SK-N-SH treated with all-trans-retinoic acid at 6 μM for 48 hours (cell line): ENCODE results near the gene NT5DC1.

Experiments
- ATAC-seq: fragments of 200-7000 bp; cut with Tn5 transposase; 3 replicates; pipeline ENCODE4 v1.9.1; 2020; ENCODE audit warnings: mild to moderate bottlenecking, moderate library complexity
- ARNTL ChIP-seq: fragments of 450-650 bp; formaldehyde crosslinking; IDR thresholded peaks from 2 replicates; pipeline ENCODE4 v1.5.0; 2020; ENCODE audit warnings: low read depth, mild to moderate bottlenecking, moderate library complexity, borderline replicate concordance
- BACH2 ChIP-seq: fragments of 250-450 bp; sonication (Bioruptor Pico); IDR thresholded peaks from 2 replicates; pipeline ENCODE4 v1.9.0; 2021; ENCODE audit warnings: mild to moderate bottlenecking, borderline replicate concordance
- CREB5 ChIP-seq: fragments of 250-450 bp; sonication (Bioruptor Pico); IDR thresholded peaks from 2 replicates; pipeline ENCODE4 v1.5.1; 2020; ENCODE audit warnings: low read depth, mild to moderate bottlenecking, moderate library complexity
- CSDC2 ChIP-seq: fragments of 250-450 bp; sonication (Bioruptor Pico); IDR thresholded peaks from 2 replicates; pipeline ENCODE4 v1.5.0; 2020; ENCODE audit warnings: mild to moderate bottlenecking, moderate library complexity
- GLIS3 ChIP-seq: fragments of 250-450 bp; sonication (Bioruptor Pico); IDR thresholded peaks from 2 replicates; pipeline ENCODE4 v1.5.0; 2020; ENCODE audit warnings: mild to moderate bottlenecking, moderate library complexity
- ISL1 ChIP-seq: fragments of 250-450 bp; sonication (Bioruptor Pico); IDR thresholded peaks from 2 replicates; pipeline ENCODE4 v2.1.2; 2022; ENCODE audit warnings: mild to moderate bottlenecking, moderate library complexity
- OSR1 ChIP-seq: fragments of 250-450 bp; sonication (Bioruptor Pico); IDR thresholded peaks from 2 replicates; pipeline ENCODE4 v1.8.0; 2022; ENCODE audit warnings: moderate library complexity, mild to moderate bottlenecking, inconsistent platforms
- PPARA ChIP-seq: fragments of 250-450 bp; sonication (Bioruptor Pico); IDR thresholded peaks from 2 replicates; pipeline ENCODE4 v1.5.0; 2020; ENCODE audit warnings: mild to moderate bottlenecking, borderline replicate concordance
- RARB ChIP-seq: fragments of 250-450 bp; sonication (Bioruptor Pico); IDR thresholded peaks from 2 replicates; pipeline ENCODE4 v1.8.0; 2021; ENCODE audit warnings: mild to moderate bottlenecking, moderate library complexity
- SNAI2 ChIP-seq: fragments of 250-450 bp; sonication (Bioruptor Pico); IDR thresholded peaks from 2 replicates; pipeline ENCODE4 v1.5.0; 2020; ENCODE audit warnings: mild to moderate bottlenecking, moderate library complexity
- TCF4 ChIP-seq: fragments of 250-450 bp; sonication (Bioruptor Pico); IDR thresholded peaks from 2 replicates; pipeline ENCODE4 v1.8.0; 2021; ENCODE audit warnings: mild to moderate bottlenecking, moderate library complexity, borderline replicate concordance
- TOX ChIP-seq: fragments of 250-450 bp; sonication (Bioruptor Pico); IDR thresholded peaks from 2 replicates; pipeline ENCODE4 v1.8.0; 2021; ENCODE audit warnings: mild to moderate bottlenecking, moderate library complexity, borderline replicate concordance
- TSHZ2 ChIP-seq: fragments of 250-450 bp; sonication (Bioruptor Pico); IDR thresholded peaks from 2 replicates; pipeline ENCODE4 v1.5.0; 2020; ENCODE audit warnings: mild to moderate bottlenecking, moderate library complexity
- ZFP3 ChIP-seq: fragments of 250-450 bp; sonication (Bioruptor Pico); IDR thresholded peaks from 2 replicates; pipeline ENCODE4 v1.5.0; 2020; ENCODE audit warnings: mild to moderate bottlenecking, moderate library complexity
- ZFP30 ChIP-seq: fragments of 450-650 bp; formaldehyde crosslinking; IDR thresholded peaks from 2 replicates; pipeline ENCODE4 v1.5.0; 2022; ENCODE audit warnings: mild to moderate bottlenecking, moderate library complexity
- ZNF565 ChIP-seq: fragments of 450-650 bp; formaldehyde crosslinking; conservative IDR thresholded peaks from 2 replicates; pipeline ENCODE4 v1.5.0; 2020; ENCODE audit warnings: low read depth, mild to moderate bottlenecking, moderate library complexity
- ZNF70 ChIP-seq: fragments of 450-650 bp; formaldehyde crosslinking; IDR thresholded peaks from 2 replicates; pipeline ENCODE4 v1.5.0; 2020; ENCODE audit warnings: mild to moderate bottlenecking, moderate library complexity
- ZNF8 ChIP-seq: fragments of 450-650 bp; formaldehyde crosslinking; IDR thresholded peaks from 2 replicates; pipeline ENCODE4 v1.5.0; 2020; ENCODE audit warnings: mild to moderate bottlenecking, moderate library complexity
- TF ChIP-seq, protein P1 (sequence below): fragments of 250-450 bp; sonication (Bioruptor Pico); IDR thresholded peaks from 2 replicates; pipeline ENCODE4 v1.8.0; 2020; ENCODE audit warnings: mild to moderate bottlenecking, moderate library complexity, borderline replicate concordance

The NT5DC1 gene

GRCh38 chr6:116253505-116254296 lies 153.0 kb downstream of the NT5DC1 start, which contains the start of gene TSPYL4:
Gene TSPYL4 (minus strand): TSS chr6:116254075. CDS start chr6:116254008, 67 bp downstream.
- no peak for TF ChIP-seq ZNF8 (CRISPR knock-in tag)
- TF ChIP-seq, protein P1, sequence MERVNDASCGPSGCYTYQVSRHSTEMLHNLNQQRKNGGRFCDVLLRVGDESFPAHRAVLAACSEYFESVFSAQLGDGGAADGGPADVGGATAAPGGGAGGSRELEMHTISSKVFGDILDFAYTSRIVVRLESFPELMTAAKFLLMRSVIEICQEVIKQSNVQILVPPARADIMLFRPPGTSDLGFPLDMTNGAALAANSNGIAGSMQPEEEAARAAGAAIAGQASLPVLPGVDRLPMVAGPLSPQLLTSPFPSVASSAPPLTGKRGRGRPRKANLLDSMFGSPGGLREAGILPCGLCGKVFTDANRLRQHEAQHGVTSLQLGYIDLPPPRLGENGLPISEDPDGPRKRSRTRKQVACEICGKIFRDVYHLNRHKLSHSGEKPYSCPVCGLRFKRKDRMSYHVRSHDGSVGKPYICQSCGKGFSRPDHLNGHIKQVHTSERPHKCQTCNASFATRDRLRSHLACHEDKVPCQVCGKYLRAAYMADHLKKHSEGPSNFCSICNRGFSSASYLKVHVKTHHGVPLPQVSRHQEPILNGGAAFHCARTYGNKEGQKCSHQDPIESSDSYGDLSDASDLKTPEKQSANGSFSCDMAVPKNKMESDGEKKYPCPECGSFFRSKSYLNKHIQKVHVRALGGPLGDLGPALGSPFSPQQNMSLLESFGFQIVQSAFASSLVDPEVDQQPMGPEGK = peak; percentile 36; the same call in 1 of the 2 replicates
- TF ChIP-seq ZFP3 (CRISPR knock-in tag) = 0 out of 2 replicates have a peak, but pooled peaks have one; percentile 50
- ATAC-seq = peak; percentile 93

DNA sequence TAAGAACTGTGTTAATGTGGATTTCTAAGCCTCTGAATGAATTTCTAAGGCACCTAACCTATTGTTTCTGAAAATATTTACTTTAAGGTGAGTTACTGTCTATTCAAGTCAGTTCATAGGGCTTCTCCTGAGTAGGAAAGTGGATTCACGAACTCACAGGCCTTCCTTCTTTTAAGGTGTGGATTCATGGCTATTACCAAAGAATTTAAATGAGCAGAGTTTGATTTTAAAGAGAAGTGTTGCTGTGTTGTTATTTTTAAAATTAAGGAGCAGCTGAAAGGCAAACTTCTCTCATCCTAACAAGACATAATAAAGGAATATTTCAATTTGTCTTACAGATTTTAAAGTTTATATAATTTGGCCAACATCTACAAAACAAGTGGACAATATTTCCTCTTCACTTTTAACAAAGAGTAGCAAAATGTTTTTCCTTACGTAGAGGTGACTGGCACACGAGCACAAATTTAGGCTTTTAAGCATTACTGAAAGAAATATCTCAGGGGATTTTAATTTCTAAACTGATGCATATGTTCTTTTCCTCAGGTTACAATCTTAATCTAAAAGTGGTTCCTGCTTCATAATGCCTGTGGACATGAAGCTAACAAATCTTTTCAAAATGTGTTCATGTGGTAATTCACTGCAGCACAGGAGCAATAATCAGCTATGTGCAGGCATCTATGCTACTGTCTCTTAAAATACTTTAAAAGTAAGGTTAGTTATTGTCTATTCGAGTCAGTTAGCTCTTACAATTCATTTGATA lies 153.8 kb downstream of the NT5DC1 start:
- peak; percentile 82 for TF ChIP-seq ZNF70 (CRISPR knock-in tag)
- TF ChIP-seq PPARA (CRISPR knock-in tag) = no peak
- no peak for ATAC-seq

DNA sequence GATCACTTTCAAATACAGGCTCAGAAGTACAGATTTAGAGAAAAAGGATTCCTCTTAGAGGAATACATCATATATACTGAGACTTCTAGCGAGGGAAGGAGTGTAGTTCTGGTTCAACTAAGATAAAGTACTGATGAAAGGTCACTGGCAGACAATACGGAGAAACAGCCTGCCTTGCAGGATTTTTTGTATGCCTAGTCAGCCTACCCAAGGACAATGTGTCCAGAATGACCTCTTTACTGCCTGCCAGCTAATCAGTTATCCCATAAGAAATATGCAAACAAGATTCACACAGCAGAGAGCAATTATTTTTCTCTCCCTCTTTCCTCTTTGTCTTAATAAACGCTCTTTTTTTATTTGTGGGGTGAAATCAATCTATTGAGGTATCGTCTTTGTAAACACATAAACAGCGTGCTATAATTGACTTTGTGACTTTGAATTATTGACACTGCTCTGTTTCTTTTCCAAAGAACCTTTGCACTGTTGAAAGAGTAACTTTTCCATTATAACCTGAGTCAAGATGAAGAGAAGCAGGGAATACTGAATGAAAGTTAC lies 154.7 kb downstream of the NT5DC1 start:
- TF ChIP-seq SNAI2 (CRISPR knock-in tag) = no peak

GRCh38 chr6:116256694-116257093 lies 156.0 kb downstream of the NT5DC1 start:
- TF ChIP-seq ISL1 (CRISPR knock-in tag) (no peak), PPARA (CRISPR knock-in tag) (no peak), GLIS3 (CRISPR knock-in tag) (no peak), ZNF565 (CRISPR knock-in tag) (no peak), ZNF70 (CRISPR knock-in tag) (no peak), TOX (CRISPR knock-in tag) (no peak), OSR1 (CRISPR knock-in tag) (no peak), CSDC2 (CRISPR knock-in tag) (no peak), CREB5 (CRISPR knock-in tag) (no peak), SNAI2 (CRISPR knock-in tag) (no peak), ZNF8 (CRISPR knock-in tag) (no peak), TSHZ2 (no peak), ARNTL (CRISPR knock-in tag) (no peak)
- no peak for ATAC-seq

More for the DNA sequence above, 154.7 kb downstream of the NT5DC1 start:
- ATAC-seq = no peak

- TF ChIP-seq ZNF70 (CRISPR knock-in tag) (no peak), ZFP30 (CRISPR knock-in tag) (no peak), GLIS3 (CRISPR knock-in tag) (no peak), CREB5 (CRISPR knock-in tag) (no peak), RARB (CRISPR knock-in tag) (no peak), TCF4 (no peak), BACH2 (no peak), TOX (CRISPR knock-in tag) (no peak), ISL1 (CRISPR knock-in tag) (no peak), ARNTL (CRISPR knock-in tag) (no peak)
- no peak for ATAC-seq
Measured at GRCh38 chr6:116258520-116258919, 157.9 kb downstream of the NT5DC1 start.
